ENCODE measurements around the gene LRRC17. TPM values are rescaled to one million over a fixed set of nuclear protein-coding genes. Genes with fewer than 3 reads are reported as not detected.

LRRC17 gene
- total and polyA plus RNA-seq, 9 of the 15 experiments (the other 6 are each of a cell fraction or from before 2014, with no cell fraction given) = 0.03 to 0.18 (median 0.12) TPM; not detected in 5

DNA sequence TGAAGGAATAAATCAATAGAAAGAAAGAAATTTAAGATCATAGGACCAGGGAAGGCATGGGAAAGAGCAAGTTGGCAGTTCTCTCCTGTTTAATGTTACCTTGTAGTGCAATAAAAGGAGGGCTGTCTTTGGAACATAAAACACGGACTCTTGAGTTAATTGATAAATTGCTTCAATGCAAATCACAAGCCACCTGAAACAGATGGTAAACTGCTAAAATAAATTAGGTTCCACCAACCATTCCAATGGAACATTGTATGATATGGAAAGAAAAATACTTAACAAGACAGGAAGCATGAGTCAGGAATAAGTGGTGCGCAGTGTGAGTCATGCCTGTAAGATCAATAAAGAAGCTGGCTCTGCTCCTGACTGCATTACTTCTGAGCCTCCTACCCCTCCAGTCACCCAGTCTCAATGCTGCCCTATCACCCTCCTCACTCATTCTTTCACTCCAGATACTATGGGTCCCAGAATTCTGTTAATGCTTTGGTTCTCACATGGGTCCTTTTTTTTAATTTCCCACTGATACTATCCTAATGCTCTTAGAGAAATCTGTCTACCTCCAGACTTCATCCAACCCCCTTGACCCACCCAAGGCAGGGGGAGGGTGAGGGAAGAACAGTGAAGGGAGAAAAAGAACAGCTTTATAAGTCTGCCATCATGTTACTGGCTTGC, 78.9 kb downstream of the LRRC17 start (continued):
- TF ChIP-seq, protein P1, sequence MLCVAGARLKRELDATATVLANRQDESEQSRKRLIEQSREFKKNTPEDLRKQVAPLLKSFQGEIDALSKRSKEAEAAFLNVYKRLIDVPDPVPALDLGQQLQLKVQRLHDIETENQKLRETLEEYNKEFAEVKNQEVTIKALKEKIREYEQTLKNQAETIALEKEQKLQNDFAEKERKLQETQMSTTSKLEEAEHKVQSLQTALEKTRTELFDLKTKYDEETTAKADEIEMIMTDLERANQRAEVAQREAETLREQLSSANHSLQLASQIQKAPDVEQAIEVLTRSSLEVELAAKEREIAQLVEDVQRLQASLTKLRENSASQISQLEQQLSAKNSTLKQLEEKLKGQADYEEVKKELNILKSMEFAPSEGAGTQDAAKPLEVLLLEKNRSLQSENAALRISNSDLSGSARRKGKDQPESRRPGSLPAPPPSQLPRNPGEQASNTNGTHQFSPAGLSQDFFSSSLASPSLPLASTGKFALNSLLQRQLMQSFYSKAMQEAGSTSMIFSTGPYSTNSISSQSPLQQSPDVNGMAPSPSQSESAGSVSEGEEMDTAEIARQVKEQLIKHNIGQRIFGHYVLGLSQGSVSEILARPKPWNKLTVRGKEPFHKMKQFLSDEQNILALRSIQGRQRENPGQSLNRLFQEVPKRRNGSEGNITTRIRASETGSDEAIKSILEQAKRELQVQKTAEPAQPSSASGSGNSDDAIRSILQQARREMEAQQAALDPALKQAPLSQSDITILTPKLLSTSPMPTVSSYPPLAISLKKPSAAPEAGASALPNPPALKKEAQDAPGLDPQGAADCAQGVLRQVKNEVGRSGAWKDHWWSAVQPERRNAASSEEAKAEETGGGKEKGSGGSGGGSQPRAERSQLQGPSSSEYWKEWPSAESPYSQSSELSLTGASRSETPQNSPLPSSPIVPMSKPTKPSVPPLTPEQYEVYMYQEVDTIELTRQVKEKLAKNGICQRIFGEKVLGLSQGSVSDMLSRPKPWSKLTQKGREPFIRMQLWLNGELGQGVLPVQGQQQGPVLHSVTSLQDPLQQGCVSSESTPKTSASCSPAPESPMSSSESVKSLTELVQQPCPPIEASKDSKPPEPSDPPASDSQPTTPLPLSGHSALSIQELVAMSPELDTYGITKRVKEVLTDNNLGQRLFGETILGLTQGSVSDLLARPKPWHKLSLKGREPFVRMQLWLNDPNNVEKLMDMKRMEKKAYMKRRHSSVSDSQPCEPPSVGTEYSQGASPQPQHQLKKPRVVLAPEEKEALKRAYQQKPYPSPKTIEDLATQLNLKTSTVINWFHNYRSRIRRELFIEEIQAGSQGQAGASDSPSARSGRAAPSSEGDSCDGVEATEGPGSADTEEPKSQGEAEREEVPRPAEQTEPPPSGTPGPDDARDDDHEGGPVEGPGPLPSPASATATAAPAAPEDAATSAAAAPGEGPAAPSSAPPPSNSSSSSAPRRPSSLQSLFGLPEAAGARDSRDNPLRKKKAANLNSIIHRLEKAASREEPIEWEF (CRISPR knock-in tag; IDR thresholded peaks at IDR 0.05) = peak; percentile 96
- TF ChIP-seq GTF2F1 (IDR thresholded peaks at IDR 0.05; ENCODE audit: low read depth, low read length) (no peak), ZNF324 (CRISPR knock-in tag; IDR thresholded peaks at IDR 0.05) (no peak), SRSF9 (IDR thresholded peaks at IDR 0.05; ENCODE audit: borderline replicate concordance, low read depth, low read length) (no peak), POLR3G (IDR thresholded peaks at IDR 0.05; ENCODE audit: extremely low read depth, insufficient read length, insufficient replicate concordance) (no peak), ARID1B (IDR thresholded peaks at IDR 0.05) (peak; percentile 94), KDM4B (IDR thresholded peaks at IDR 0.05; ENCODE audit: borderline replicate concordance in 2 of 2, low read depth in 1 of 2) (no peak), SMARCC2 (IDR thresholded peaks at IDR 0.05; ENCODE audit: low read depth) (peak; percentile 98), SMAD1 (IDR thresholded peaks at IDR 0.05; ENCODE audit: low read depth, low read length, partially characterized antibody) (peak; percentile 17), BCL6 (CRISPR knock-in tag; IDR thresholded peaks at IDR 0.05) (no peak), GTF2E2 (tag; IDR thresholded peaks at IDR 0.05) (0 out of 2 replicates have a peak, but pooled peaks have one; percentile 5), KAT7 (CRISPR knock-in tag; IDR thresholded peaks at IDR 0.05; ENCODE audit: borderline replicate concordance) (no peak), ZKSCAN3 (CRISPR knock-in tag; IDR thresholded peaks at IDR 0.05) (no peak), EP400 (IDR thresholded peaks at IDR 0.05) (peak; percentile 48; the same call in 1 of the 2 replicates), ZNF12 (CRISPR knock-in tag; IDR thresholded peaks at IDR 0.05) (no peak), FUS (optimal IDR thresholded peaks at IDR 0.05; ENCODE audit: low read depth, low read length) (no peak), WHSC1 (IDR thresholded peaks at IDR 0.05; ENCODE audit: low read length) (no peak), ESRRA (IDR thresholded peaks at IDR 0.05; ENCODE audit: borderline replicate concordance, low read depth) (peak; percentile 24; the same call in 1 of the 2 replicates), PHB2 (IDR thresholded peaks at IDR 0.05; ENCODE audit: low read depth) (no peak), ZNF583 (CRISPR knock-in tag; IDR thresholded peaks at IDR 0.05) (no peak), TCF3 (CRISPR knock-in tag; IDR thresholded peaks at IDR 0.05) (0 out of 2 replicates have a peak, but pooled peaks have one; percentile 18), GATAD2A (IDR thresholded peaks at IDR 0.05) (0 out of 2 replicates have a peak, but pooled peaks have one; percentile 74)
